Ascending aorta (tissue), 2 donors: ENCODE results near the gene PAIP2B. TPM values are rescaled to one million over a fixed set of nuclear protein-coding genes. Genes with fewer than 3 reads are reported as not detected.
"Not testable (repeated sequence)": the region's sequence is repeated elsewhere in the genome, so short reads cannot be mapped to it uniquely, and the experiment has no call there.

Experiments used
- DNase-seq, 2 donors: peaks; one replicate each; pipeline ENCODE4 v3.0.0-alpha.2; 2019; ENCODE audit warnings: low spot score in 2 of 2
- H3K27ac ChIP-seq, 2 donors: fragments of 200-600 bp; sonication (generic); one replicate each; pipeline ENCODE4 v1.5.1; 2016 to 2017; ENCODE audit warnings: mild to moderate bottlenecking in 1 of 2
- H3K27me3 ChIP-seq: fragments of 200-600 bp; sonication (generic); one replicate; pipeline ENCODE4 v1.5.1; 2017
- H3K36me3 ChIP-seq, 2 donors: fragments of 200-600 bp; sonication (generic); one replicate each; pipeline ENCODE4 v1.5.1; 2016
- H3K4me1 ChIP-seq, 2 donors: fragments of 200-600 bp; sonication (generic); one replicate each; pipeline ENCODE4 v1.5.1; 2016 to 2017; ENCODE audit warnings: mild to moderate bottlenecking in 1 of 2
- H3K4me3 ChIP-seq, 2 donors: fragments of 200-600 bp; sonication (generic); one replicate each; pipeline ENCODE4 v1.5.1; 2016 to 2017; ENCODE audit warnings: mild to moderate bottlenecking in 1 of 2
- H3K9me3 ChIP-seq, 2 donors: fragments of 200-600 bp; sonication (generic); one replicate each; pipeline ENCODE4 v1.5.1; 2016
- CTCF ChIP-seq, 3 experiments: fragments of 200-600 bp in 2 of 3; fragments of 450-650 bp in 1 of 3; sonication (generic) in 2 of 3; IDR thresholded peaks; one replicate each; pipeline ENCODE4 v1.5.1; 2016 to 2019; ENCODE audit warnings: antibody characterized with exemption in 3 of 3, mild to moderate bottlenecking in 1 of 3, moderate library complexity in 1 of 3
- intact Hi-C: fragments of 100-400 bp; cut with DNase I; formaldehyde crosslinking; loops from one replicate; pipeline ENCODE4 v1.15.1; 2023
- total RNA-seq: library from RNA; depleted of rRNA; stranded (reverse); fragments of >200 nt; gene quantifications from one replicate; pipeline ENCODE4 v1.1.0, GENCODE V29; 2016

PAIP2B gene
- total RNA-seq, 1 donor from 2014 or later, result 0.32 TPM

GRCh38 chr2:71206271-71206670 is 20.6 kb downstream of the PAIP2B start:
- peaks cover 3 to 6% of the 10 kb centered on the region in 2 donors for H3K36me3 ChIP-seq
- DNase-seq, result no peak
- H3K27ac ChIP-seq, result no peak overlapping the region
- TF ChIP-seq CTCF (IDR thresholded peaks at IDR 0.05), result no peak
- no peaks in the 10 kb centered on the region for H3K27me3 ChIP-seq
- H3K9me3 ChIP-seq, result no peaks in the 10 kb centered on the region
- H3K4me1 ChIP-seq, result no peaks in the 10 kb centered on the region
- H3K4me3 ChIP-seq, result no peak overlapping the region
- intact Hi-C loops, result no loop called here

DNA sequence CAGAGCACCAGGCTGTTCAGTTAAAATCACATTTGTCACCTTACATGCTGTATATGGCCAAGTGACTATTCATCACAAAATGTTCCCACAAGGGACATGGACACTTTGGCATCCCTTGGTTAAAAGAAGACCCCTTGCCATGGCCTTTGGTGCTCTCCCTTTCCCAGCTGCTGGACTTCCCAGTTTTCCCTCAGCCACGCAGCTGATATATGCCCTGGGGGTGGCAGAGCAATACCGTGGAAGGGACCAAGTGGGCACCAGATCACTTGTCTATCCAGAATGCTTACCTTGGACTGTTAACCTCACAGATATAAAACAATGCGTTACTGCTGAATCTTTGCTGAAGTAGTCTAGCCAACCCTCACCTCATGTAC is 35.3 kb downstream of the PAIP2B start:
- DNase-seq, result no peak
- no peaks in the 10 kb centered on the region for H3K4me1 ChIP-seq
- no peaks in the 10 kb centered on the region for H3K27me3 ChIP-seq
- no peak overlapping the region for H3K27ac ChIP-seq
- intact Hi-C loops, result no loop called here
- TF ChIP-seq CTCF (IDR thresholded peaks at IDR 0.05), result no peak
- no peak overlapping the region for H3K4me3 ChIP-seq
- no peaks in the 10 kb centered on the region for H3K9me3 ChIP-seq
- no peaks in the 10 kb centered on the region for H3K36me3 ChIP-seq

- intact Hi-C loops, result no loop called here
- H3K9me3 ChIP-seq, result no peaks in the 10 kb centered on the region
- no peak for DNase-seq
- H3K27me3 ChIP-seq, result no peaks in the 10 kb centered on the region
- no peak overlapping the region for H3K4me3 ChIP-seq
- no peak overlapping the region for H3K27ac ChIP-seq
- H3K4me1 ChIP-seq, result no peaks in the 10 kb centered on the region
- TF ChIP-seq CTCF (IDR thresholded peaks at IDR 0.05), result peak in 1 of 3 experiments; percentile 12
- no peaks in the 10 kb centered on the region for H3K36me3 ChIP-seq
Measured at GRCh38 chr2:71190656-71191569, 36.0 kb downstream of the PAIP2B start.

DNA sequence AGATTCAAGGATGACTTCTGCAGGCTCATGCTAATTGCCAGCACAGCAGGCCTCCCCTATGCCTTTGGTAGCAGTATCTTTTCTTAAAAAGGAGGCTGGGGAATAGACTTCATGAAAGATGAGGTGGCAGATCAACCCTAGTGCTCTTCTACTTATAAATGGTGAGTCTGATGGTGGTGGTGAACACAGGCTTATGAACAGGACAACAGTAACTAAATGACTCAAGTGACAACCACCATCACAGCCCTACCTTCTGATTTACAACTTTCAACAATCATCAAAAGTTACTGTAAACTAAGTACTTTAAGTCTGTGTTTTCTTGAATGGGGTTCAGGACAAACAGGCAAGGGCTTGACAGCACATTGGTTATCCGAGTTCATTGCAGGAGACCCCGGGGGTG is 39.3 kb downstream of the PAIP2B start:
- Histone ChIP-seq H3K9me3 (no peaks in the 10 kb centered on the region), H3K4me1 (no peaks in the 10 kb centered on the region), H3K4me3 (no peak overlapping the region), H3K27ac (no peak overlapping the region), H3K27me3 (no peaks in the 10 kb centered on the region), H3K36me3 (no peaks in the 10 kb centered on the region)
- DNase-seq, result no peak
- TF ChIP-seq CTCF (IDR thresholded peaks at IDR 0.05), result no peak
- intact Hi-C loops, result no loop called here

DNA sequence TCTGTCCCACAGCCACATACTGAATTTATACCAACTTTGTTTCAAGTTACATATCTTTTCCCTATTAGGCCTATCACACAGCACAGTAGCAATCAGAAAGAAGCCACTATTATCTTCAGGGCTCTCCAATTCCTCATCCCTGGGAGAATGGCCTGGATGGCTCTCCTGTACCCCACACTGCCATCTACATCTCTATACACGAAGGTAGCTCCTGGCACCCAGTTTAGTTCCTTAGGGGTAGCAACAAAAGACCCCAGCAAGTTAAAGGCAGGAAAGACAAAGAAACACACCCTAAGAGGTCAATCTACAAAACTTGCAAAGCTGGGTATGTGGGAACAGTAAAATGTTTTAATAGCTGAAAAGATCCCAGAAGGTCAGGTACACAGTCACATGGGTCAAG is 39.9 kb downstream of the PAIP2B start:
- Histone ChIP-seq H3K4me3 (no peak overlapping the region), H3K36me3 (no peaks in the 10 kb centered on the region), H3K4me1 (no peaks in the 10 kb centered on the region), H3K9me3 (no peaks in the 10 kb centered on the region), H3K27me3 (no peaks in the 10 kb centered on the region), H3K27ac (no peak overlapping the region)
- TF ChIP-seq CTCF (IDR thresholded peaks at IDR 0.05), result no peak
- no peak for DNase-seq
- intact Hi-C loops, result no loop called here

GRCh38 chr2:71183306-71184115 is 43.4 kb downstream of the PAIP2B start:
- H3K27ac ChIP-seq, H3K27me3 ChIP-seq, H3K4me3 ChIP-seq, intact Hi-C loops, H3K36me3 ChIP-seq, DNase-seq, H3K4me1 ChIP-seq, H3K9me3 ChIP-seq: not testable (repeated sequence)
